Transverse colon (tissue), 4 donors: ENCODE results near the gene SPIRE2. TPM values are rescaled to one million over a fixed set of nuclear protein-coding genes. Genes with fewer than 3 reads are reported as not detected.

Experiments
- DNase-seq: peaks from one replicate; pipeline ENCODE4 v3.0.0-alpha.2; 2019
- H3K27ac ChIP-seq, 4 donors: fragments of 200-600 bp; sonication (generic); 2 replicates each; pipeline ENCODE4 v1.5.1; 2016 to 2018; ENCODE audit warnings: inconsistent platforms in 4 of 4
- H3K27me3 ChIP-seq: fragments of 200-600 bp; sonication (generic); 2 replicates; pipeline ENCODE4 v1.5.1; 2017; ENCODE audit warnings: inconsistent platforms
- H3K36me3 ChIP-seq, 4 donors: fragments of 200-600 bp; sonication (generic); 2 replicates each; pipeline ENCODE4 v1.5.1; 2017 to 2019; ENCODE audit warnings: inconsistent platforms in 4 of 4
- H3K4me1 ChIP-seq, 4 donors: fragments of 200-600 bp; sonication (generic); 2 replicates each; pipeline ENCODE4 v1.5.1; 2017 to 2020; ENCODE audit warnings: inconsistent platforms in 4 of 4
- H3K4me3 ChIP-seq, 4 donors: fragments of 200-600 bp; sonication (generic); 1 replicate in 1 of 4; 2 replicates in 3 of 4; pipeline versions ENCODE4 v1.5.1 to v1.6.1; 2017 to 2019; ENCODE audit warnings: inconsistent platforms in 4 of 4
- H3K9me3 ChIP-seq, 2 donors: fragments of 200-600 bp; sonication (generic); 2 replicates each; pipeline ENCODE4 v1.5.1; 2017 to 2019; ENCODE audit warnings: inconsistent platforms in 2 of 2
- CTCF ChIP-seq, 5 experiments: fragments of 200-600 bp in 3 of 5; fragments of 450-650 bp in 2 of 5; sonication (generic) in 3 of 5; IDR thresholded peaks; 1 replicate in 2 of 5; 2 replicates in 3 of 5; pipeline ENCODE4 v1.5.1; 2016 to 2017; ENCODE audit warnings: antibody characterized with exemption in 5 of 5, inconsistent platforms in 3 of 5, mild to moderate bottlenecking in 2 of 5, moderate library complexity in 1 of 5
- EP300 ChIP-seq: sonication (generic); formaldehyde crosslinking; IDR thresholded peaks from one replicate; pipeline ENCODE4 v1.6.1; 2017; ENCODE audit warnings: antibody characterized with exemption, low read depth
- POLR2A ChIP-seq: fragments of 450-650 bp; IDR thresholded peaks from one replicate; pipeline ENCODE4 v1.6.1; 2016; ENCODE audit warnings: antibody characterized with exemption, mild to moderate bottlenecking, moderate library complexity
- POLR2AphosphoS5 ChIP-seq, 3 donors: sonication (generic); formaldehyde crosslinking; IDR thresholded peaks; one replicate each; pipeline ENCODE4 v1.6.1; 2016; ENCODE audit warnings: antibody characterized with exemption in 3 of 3
- WGBS, 2 donors: methylation state at CpG; one replicate each; pipeline ENCODE4 v1.1.5; 2018; ENCODE audit warnings: low coverage in 1 of 2; 5-methylcytosine and 5-hydroxymethylcytosine counted together
- in situ Hi-C, 4 donors: fragments of 200-750 bp; cut with MboI; loops; one replicate each; pipeline versions ENCODE4 v1.15.0 to v1.15.1; 2017; ENCODE audit warnings: low sequenced_read_pairs in 3 of 4, low pct_ligation_motif_present in 1 of 4, low pct_unique_long_range_greater_than_20kb in 1 of 4
- intact Hi-C: fragments of 100-400 bp; cut with DNase I; formaldehyde crosslinking; loops from one replicate; pipeline ENCODE4 v1.15.1; 2023; ENCODE audit warnings: low total_unique reads
- total RNA-seq, 4 donors: library from RNA; depleted of rRNA; stranded (reverse); fragments of >200 nt; gene quantifications; one replicate each; pipeline ENCODE4 v1.1.0, GENCODE V29; 2016

Gene SPIRE2
- total RNA-seq, 4 donors from 2014 or later = 79.6 to 190 (median 131) TPM

DNA sequence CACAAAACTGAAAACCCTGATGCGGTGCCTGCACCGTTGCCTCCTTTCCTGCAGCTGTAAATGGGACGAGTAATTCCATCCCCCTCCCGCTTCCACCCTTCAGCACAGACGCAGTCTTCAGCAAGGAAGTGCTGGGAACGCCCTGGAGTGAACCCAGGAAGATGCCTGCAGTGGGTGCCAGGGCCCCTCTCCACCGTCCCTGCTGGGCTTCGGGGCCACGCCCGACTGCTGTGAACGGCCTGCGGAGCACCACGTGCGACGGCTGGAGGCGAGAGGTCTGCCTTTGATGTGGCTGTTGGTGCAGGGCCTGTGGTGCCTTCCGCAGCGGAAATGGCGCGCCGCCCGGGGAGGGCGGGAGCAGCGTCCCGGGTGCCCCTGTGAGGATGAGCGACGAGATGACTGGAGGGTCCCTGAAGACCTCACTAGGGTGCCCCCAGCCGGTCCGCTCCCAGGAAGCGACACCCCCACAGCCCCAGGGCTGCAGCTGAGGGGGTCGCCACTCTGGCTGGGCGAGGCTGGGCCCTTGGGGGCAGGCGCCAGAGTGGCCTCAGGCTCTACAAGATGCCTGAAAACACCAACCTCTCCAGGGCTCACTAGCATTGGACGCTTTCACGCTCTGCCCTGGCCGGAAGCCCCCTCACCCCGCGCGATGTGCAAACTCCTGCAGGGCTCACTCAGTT, 89.6 kb downstream of the SPIRE2 start:
- peak; percentile 90 for DNase-seq
- Histone ChIP-seq H3K4me3 (peak overlapping the region in 3 of 4 donors; percentile 1 to 37 (median 29)), H3K36me3 (no peaks in the 10 kb centered on the region), H3K27me3 (peaks cover 50% of the 10 kb centered on the region), H3K27ac (peak overlapping the region; percentile 6 to 73 (median 52)), H3K4me1 (peaks cover 18 to 48% (median 37%) of the 10 kb centered on the region in 4 donors), H3K9me3 (no peaks in the 10 kb centered on the region)
- intact Hi-C loops = no loop called here
- WGBS, 2 donors = 0% methylated on average over 39 of the region's 39 CpGs; no CpG with 5 or more reads in 1 of the 2 donors
- TF ChIP-seq EP300 (no peak), POLR2A (no peak), CTCF (IDR thresholded peaks at IDR 0.05) (no peak), POLR2AphosphoS5 (IDR thresholded peaks at IDR 0.05) (peak; percentile 42 to 79 (median 74))
- in situ Hi-C loops = no loop called here

DNA sequence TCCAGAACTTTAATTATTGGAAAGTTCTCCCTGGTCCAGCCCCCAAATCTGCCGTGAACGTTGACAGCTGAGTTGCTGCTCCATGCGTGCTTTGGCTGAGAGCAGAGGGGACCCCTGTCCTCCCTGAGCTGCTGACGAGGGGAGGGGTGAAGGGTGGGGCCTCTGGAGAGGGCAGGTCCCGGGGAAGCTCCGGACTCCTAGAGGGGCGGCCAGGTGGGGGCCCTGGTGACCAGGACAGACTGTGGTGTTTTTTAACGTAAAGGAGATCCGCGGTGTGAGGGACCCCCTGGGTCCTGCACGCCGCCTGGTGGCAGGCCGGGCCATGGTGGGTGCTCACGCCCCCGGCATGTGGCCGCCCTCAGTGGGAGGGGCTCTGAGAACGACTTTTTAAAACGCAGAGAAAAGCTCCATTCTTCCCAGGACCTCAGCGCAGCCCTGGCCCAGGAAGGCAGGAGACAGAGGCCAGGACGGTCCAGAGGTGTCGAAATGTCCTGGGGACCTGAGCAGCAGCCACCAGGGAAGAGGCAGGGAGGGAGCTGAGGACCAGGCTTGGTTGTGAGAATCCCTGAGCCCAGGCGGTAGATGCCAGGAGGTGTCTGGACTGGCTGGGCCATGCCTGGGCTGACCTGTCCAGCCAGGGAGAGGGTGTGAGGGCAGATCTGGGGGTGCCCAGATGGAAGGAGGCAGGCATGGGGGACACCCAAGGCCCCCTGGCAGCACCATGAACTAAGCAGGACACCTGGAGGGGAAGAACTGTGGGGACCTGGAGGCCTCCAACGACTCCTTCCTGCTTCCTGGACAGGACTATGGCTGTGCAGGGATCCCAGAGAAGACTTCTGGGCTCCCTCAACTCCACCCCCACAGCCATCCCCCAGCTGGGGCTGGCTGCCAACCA, 90.4 kb downstream of the SPIRE2 start, which contains the start of gene MC1R:
TSS of gene MC1R (plus strand) at position 410 of the 895 bp plus-strand sequence. CDS start at position 807, 397 bp downstream.
- in situ Hi-C loops = no loop called here
- no peaks in the 10 kb centered on the region for H3K9me3 ChIP-seq
- H3K27ac ChIP-seq = peak within 1 kb of the TSS; percentile 6 to 73 (median 52)
- no peaks in the 10 kb centered on the region for H3K36me3 ChIP-seq
- H3K27me3 ChIP-seq = peaks cover 58% of the 10 kb centered on the region
- peaks cover 18 to 53% (median 43%) of the 10 kb centered on the region in 4 donors for H3K4me1 ChIP-seq
- no peak for DNase-seq
- WGBS, 2 donors = 6% methylated on average over 19 of the region's 23 CpGs; no CpG with 5 or more reads in 1 of the 2 donors
- TF ChIP-seq POLR2A (no peak), CTCF (IDR thresholded peaks at IDR 0.05) (peak in 4 of 5 experiments; percentile 25 to 37 (median 32)), EP300 (no peak)
- intact Hi-C loops = no loop called here
- peak within 1 kb of the TSS in 3 of 4 donors; percentile 1 to 37 (median 29) for H3K4me3 ChIP-seq

DNA sequence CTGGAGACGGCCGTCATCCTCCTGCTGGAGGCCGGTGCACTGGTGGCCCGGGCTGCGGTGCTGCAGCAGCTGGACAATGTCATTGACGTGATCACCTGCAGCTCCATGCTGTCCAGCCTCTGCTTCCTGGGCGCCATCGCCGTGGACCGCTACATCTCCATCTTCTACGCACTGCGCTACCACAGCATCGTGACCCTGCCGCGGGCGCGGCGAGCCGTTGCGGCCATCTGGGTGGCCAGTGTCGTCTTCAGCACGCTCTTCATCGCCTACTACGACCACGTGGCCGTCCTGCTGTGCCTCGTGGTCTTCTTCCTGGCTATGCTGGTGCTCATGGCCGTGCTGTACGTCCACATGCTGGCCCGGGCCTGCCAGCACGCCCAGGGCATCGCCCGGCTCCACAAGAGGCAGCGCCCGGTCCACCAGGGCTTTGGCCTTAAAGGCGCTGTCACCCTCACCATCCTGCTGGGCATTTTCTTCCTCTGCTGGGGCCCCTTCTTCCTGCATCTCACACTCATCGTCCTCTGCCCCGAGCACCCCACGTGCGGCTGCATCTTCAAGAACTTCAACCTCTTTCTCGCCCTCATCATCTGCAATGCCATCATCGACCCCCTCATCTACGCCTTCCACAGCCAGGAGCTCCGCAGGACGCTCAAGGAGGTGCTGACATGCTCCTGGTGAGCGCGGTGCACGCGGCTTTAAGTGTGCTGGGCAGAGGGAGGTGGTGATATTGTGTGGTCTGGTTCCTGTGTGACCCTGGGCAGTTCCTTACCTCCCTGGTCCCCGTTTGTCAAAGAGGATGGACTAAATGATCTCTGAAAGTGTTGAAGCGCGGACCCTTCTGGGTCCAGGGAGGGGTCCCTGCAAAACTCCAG, 91.5 kb downstream of the SPIRE2 start:
- WGBS, 2 donors = 77 to 86% methylated on average over 10 to 51 of the region's 52 CpGs
- no peak for TF ChIP-seq POLR2A
- TF ChIP-seq CTCF (IDR thresholded peaks at IDR 0.05) = no peak
- TF ChIP-seq EP300 = no peak
- TF ChIP-seq POLR2AphosphoS5 (IDR thresholded peaks at IDR 0.05) = no peak
- Histone ChIP-seq H3K27ac (no peak overlapping the region), H3K36me3 (no peaks in the 10 kb centered on the region), H3K27me3 (peaks cover 68% of the 10 kb centered on the region), H3K4me1 (peaks cover 18 to 64% (median 49%) of the 10 kb centered on the region in 4 donors), H3K4me3 (no peak overlapping the region), H3K9me3 (no peaks in the 10 kb centered on the region)
- intact Hi-C loops = no loop called here
- in situ Hi-C loops = no loop called here
- no peak for DNase-seq
